GM11168 (cell line): ENCODE measurements around the gene NDUFS6.

ENCODE experiments used
- in situ Hi-C: fragments of 300-500 bp; cut with MboI; formaldehyde crosslinking; loops from one replicate; pipeline ENCODE4 v1.12.0; 2022; ENCODE audit warnings: low sequenced_read_pairs; ENCODE audit not compliant: unreplicated experiment

Gene NDUFS6

DNA sequence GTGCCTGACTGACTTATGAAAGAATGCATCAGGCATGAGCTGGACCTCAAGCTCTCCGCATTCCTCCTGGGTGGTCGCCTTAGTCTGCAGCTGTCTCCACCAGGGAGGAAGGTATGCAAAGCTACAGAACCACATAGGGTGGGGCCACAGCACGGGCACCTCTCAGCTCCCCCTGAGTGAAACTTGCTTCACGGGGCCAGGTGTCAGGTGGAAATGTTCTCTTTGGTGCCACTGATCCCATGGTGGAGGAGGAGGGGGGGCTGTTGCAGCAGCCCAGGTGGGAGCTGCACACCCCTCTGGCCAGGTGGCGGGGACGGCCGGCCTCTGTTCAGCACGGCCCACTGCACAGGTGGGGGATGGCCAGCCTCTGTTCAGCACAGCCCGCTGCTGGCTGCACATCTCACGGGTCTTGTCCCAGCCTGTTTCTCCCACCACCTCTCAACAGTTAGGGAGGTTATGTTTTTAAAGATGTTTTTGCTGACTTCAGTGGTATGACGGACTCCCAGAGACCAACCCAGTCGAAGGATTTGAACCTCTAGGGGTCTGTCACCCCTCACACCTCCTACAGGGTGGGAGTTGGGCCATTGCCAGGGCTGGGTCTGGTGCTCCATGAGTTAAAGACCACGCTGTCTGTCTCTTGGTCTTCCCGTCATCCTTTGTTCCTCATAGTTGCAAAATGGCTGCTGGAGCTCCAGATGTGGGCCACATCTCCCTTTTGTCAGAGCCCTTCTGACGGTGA is 35.9 kb upstream of the NDUFS6 start:
- in situ Hi-C loops, result no loop called here

DNA sequence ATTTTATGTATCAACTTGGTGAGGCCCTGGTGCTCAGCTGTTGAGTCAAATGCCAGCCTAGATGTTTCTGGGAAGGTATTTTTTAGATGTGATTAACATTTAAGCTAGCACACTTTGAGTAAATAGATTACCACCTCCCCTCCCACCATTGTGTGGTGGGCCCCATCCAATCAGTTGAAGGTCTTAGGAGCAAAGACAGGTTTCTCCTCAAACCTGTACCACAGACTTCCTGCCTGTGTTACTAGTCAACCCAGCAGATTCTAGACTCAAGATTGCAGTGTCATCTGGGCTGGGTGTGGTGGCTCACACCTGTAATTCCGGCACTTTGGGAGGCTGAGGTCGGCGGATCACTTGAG is 35.3 kb upstream of the NDUFS6 start:
- in situ Hi-C loops, result no loop called here

DNA sequence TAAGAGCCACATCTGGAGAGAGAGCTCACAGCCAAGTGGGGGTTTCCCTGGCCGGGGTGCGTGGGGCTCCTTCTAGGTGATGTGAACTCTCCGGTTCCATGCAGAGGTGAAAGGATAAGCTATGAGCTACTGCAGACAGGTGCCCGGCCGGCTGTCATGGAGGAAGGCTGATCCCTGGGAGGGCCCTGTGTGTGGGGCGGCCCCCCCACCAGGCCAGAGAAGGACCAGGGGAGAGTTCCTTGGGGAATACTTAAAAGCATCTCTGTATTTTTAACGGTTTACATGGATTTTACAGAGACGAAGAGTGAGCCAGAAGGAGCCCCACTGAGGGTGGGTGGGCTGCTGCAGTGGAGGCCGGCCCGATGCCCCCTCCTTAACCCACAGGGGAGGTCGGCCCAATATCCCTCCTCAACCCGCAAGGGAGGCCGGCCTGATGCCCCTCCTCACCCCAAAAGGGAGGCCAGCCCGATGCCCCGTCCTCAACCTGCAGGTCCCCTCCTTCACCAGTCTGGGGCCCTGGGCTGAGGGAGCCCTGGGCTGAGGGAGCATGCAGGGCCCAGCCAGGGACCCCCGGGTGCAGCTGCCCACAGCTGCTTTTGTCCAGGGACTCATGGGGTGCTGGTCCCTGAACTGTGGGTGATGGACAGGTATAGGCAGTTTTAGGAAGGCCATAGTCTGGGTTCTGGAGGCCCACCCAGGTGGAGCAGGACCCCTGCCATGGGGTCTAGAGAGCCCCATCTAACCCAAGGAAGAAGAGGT is 33.5 kb upstream of the NDUFS6 start:
- in situ Hi-C loops, result no loop called here

DNA sequence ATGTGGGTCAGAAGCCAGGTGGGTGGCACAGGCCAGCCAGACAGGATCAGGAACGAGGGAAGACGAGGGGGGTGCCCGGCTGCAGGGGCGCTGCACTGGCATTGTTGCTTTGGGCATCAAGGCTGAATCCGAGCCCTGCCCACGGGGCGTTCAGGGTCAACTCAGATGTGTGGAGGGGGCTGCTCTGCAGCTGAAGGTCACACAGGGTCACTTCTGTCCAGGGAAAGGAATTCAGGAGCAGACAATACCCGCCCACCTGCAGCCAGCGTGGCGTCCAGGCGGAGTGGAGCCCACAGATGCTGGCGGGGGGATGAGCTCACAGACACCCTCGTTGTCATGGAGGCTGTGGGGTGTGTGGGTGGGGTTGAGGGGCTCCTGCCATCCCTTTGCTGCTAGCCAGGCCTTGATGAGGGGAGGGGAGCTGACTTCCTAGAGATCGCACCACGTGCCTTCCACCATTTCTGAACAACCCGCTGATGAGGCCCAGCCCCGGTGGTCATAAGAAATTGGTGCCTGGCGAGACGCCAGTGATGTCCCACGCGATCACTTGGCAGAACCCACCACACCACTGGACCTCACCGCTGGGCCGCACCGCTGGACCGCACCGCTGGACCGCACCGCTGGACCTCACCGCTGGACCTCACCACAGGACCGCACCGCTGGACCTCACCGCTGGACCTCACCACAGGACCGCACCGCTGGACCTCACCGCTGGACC is 32.8 kb upstream of the NDUFS6 start:
- in situ Hi-C loops, result no loop called here

DNA sequence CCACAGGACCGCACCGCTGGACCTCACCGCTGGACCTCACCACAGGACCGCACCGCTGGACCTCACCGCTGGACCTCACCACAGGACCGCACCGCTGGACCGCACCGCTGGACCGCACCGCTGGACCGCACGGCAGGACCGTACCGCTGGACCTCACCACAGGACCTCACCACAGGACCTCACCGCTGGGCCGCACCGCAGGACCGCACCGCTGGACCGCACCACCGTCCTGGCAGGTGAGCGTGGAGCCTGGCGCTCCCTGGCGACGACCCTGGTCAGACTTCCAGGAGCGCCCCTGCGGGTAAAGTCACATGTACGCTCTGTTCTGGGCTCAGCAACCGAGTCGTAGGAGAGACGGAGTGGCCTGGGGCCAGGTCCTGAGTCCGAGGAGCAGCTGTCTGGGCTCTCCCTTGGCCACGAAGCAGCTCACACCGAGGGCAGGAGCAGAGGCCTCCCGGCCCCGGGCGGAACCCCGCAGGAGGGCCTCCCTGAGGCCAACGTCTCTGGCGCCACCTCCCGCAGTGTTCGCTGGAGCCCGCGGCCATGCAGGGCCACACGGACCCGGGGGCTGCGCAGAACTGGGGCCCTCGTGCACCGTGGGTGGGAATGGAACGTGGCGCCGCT is 32.1 kb upstream of the NDUFS6 start:
- in situ Hi-C loops, result no loop called here

DNA sequence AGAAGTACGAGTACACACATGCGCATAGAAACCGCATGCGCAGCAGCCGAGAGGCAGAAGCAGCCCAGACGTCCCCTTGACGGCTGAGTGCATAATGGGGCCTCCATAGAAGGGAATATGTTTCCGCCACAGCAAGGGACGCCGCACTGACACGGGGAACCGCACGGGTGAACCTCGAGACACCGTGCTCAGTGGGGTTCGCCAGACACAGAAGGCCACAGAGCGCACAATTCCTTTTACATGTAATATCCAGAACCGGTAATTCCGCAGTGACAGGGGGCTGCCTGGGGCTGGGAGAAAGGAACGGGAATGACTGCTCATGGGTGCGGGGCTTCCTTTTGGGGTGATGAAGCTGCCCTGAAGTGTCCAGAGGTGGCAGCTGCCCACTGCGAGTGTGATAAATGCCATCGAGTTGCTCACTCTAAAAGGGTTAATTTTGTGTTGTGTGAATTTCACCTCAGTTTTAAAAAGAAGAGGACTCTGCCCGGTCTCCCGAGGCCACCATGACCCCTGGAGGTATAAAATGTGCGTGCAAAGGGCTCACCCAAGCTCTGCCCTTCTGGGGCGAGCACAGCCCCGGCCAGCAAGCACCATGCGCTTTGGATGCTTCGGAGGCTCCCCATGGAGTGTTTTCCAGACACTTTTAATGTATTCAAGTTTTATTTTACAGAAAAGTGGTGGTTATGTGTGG is 31.3 kb upstream of the NDUFS6 start:
- in situ Hi-C loops, result no loop called here

DNA sequence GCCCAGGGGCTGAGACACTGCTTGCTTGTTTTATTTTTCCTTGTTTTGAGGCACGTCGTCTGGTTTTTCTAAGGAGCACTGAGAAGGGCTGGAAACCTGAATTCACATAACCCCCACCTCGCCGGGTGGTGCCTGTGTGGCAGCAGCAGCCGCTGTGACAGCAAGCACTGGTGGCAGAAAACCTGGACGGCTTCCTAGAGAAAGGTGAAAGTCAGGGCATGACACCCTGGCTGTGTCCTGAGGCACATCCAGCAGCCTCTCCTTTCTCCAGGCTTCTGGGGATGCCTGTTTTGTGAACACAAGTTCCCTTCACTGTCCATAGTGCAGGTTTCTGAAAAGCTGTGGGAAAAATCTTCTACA is 30.8 kb upstream of the NDUFS6 start:
- in situ Hi-C loops, result no loop called here

DNA sequence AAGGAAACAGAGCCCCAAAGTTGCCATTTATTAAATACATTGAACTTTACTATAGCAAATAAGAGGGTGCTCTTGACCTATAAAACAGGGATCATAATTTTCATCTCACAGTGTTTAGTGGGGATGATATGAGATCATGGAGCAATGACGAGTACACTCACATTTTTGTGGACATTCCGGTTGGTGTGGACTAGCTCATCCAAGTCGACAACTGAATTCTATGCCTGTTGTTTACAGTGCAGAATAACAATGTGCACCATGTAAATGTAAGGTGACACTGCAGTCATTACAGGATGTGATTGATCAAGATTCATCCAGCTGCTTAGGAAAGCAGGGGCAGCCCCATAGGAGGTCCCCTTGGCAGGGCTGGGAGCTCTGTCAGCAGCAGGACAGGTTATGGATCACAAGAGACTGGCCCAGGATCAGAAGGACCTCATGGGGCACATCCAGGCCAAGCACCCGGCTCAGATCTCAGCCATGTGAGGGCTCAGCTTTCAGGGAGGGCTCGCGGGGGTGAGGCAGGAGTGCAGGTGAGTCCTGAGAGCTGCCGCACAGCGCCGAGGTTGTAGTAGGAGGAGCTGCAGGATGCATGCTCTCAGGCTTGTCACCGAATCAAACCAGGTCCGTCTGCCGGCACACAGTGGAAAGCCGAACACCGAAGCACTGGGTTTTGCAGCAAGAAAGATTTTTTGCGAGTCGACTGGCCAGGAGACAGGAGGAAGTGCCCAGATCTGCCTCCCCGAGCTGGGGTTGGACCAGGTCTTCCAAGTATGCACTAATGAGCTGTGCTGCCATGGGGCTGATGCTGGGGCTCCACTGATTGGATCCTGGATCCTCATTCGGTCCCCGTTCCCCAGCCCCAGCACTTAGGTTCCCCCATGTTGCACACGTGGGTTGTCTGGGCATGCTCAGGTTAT is 29.8 kb upstream of the NDUFS6 start:
- in situ Hi-C loops, result no loop called here

DNA sequence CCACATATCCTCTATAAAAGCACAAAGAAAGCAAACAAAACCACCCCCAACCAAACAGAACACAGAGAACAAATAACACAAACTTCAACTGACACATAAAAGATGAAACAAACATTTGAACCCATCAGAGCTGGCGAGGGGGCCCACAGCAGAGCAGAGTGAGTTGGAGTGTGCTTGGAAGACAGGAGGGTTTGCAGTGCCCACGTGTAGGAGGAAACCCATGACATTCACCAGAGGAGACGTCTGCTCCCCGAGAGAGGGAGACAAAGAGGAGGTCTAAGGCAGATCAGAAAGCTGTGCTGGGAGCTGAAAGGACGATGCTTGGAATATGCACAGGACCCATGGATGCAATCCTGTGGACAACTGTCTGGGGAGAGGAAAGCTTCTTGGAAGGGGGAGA is 28.6 kb upstream of the NDUFS6 start:
- in situ Hi-C loops, result no loop called here

DNA sequence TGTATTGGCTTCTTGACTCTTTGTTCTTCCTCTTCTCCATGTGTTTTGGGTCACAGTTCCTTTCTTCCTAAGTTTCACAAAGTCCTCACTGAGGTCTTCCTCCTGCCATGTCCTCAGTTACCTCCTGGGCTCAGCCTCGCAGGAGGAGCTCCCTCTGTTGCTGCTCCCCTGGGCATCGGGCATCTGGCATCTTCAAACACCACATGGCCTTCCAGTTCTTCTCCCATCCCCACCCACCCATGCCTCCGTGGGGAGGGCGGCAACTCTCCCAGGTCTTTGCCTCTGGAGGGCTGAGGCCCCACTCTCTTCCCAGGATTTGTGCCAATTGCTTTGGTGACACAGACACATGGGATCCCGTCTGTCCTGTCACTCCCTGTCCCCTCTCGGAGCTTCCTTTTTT is 24.4 kb upstream of the NDUFS6 start:
- in situ Hi-C loops, result no loop called here

DNA sequence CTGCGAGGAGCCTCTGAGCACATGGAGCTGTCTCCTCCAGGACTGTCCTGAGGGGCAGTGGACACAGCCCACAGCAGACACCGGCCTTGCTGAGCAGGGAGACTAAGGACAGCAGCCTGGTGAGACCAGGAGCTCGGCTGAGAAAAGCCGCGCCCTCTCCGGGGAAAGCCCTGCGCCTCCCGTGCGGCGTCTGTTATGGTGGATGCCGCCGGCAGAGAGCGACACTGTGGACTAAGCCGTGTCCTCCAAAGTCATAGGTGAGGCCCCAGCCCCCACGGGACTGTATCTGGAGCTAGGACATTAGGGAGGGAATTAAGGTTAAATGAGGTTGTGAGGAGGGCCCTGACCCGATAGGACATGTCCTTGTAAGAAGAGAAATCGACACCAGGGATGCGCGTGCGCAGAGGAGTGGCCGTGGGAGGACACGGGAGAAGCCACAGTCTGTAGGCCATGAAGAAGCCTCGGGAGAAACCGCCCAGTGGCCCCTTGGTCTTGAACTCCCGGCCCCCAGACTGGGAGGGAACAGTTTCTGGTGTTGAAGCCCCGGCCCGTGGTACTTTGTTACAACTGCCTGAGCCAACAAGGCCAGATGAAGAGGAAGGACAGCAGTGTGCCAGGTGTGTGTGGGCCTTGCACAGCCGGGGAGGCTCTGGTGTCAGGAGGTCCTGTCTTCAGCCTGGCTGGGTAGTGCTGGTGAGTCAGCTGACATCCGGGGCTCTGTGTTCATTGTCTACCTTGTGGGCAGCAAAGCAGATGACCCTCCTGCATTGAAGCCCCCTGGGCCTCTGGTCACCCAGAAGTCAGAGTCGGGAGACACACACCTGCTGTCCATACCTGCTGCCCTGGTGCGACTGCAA is 23.7 kb upstream of the NDUFS6 start:
- in situ Hi-C loops, result no loop called here

DNA sequence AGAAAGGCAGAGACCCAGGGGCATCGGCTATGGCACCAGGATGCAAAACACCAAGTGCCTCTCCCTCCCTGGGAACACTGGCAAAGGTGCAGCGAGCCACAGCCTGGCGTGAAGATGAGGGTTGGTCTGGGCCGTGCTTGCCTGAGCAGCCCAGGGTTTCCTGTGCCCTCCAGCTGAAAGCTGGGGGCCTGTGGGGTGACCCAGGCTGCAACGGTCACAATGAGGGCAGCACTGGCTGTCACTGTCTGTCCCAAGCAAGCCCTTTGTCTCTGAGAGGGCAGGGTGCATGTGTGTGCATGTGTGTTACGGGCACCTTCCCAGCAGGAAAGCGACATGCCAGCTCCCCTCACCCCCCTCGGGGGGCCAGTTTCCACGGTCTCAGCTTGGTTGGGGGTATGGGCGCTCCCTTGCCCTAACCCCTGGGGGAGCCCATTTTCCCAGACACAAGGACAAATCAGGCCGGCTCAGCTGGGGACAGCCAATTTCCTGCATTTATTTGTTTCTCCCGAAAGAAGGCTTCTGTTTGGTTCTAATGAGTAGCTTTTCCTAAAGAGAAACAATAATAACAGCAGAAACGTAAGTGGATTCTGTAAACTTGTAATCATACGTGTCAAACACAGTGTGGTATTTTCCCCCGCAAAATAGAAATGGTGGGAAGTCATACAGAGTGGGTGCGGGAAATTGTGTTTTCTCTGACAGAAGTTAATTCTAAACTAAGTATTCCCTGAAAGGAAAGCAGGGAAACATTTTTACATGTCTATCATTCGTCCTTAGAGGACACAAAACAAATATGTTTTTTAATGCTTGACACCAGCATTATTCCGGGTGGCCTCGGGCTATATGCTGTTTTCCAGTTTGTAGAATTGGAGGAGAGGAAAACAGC is 22.8 kb upstream of the NDUFS6 start:
- in situ Hi-C loops, result no loop called here

DNA sequence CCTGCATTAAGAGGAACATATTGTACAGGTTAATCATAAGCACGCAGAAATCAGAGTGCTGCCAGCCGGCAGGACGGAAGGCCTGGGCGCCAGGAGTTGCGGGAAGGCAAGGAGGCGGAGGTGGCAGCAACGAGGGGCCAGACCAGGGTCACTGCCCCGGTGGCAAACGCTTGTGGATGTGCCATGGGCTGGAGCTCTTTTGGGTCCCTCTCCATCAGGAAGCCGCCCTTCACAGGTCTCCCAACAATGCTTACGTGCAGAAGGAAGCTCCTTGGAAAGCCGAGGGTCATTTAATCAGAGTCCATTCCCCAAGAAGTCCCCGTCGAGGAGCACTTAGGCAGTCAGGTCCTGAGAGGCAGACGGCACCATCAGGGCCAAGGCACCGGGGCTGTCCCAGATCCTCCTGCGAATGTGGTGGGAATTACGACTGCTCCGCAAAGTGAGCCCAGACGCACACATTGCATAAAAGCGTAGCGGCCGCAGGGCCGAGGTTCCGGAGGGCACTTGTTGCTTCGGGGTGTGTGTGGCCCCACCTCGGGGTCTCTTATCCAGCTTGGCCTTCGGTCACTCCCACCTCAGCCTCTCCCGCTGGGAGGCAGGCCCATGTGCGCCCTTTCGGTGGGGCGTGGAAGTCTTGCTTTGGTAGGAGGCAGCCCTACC is 22.1 kb upstream of the NDUFS6 start:
- in situ Hi-C loops, result no loop called here

DNA sequence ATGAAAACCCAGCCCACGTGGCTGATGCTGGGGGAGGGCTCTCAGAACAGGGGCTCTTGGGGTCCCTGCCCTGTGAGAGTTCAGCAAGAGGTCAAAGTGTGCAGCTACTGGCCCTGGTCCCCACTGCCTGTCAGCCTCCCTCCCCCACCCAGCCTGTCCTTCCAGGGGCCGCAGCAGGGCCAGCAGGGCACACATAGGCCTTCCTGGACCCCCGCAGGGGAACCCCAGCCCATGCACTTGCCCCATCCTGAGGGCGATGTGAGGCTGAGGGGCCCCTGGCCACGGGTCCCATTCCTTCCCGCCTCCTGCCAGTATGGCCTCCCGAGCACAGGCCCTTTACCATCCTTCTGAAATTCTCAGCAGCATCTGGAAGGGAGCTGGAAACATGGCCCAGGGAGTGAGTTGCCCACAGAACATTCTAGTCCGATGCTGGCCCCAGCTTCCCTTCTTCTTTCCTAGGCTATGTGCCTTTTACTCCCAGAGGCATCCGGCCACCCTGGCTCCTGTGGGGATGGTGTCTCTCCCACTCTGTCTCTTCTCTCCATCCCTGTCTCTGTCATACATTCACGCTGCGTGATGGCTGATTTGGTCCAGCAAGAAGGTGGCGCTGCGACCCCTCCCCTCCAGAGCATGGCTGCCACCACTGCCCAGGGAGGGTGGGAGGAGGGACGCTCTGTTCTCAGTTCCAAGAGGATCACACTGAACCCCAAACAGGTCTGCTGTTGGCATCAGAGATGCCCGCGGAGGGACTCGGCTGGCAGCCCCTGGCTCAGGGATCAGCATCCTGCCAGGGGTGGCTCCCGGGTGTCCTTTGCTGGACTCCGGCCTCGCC is 21.2 kb upstream of the NDUFS6 start:
- in situ Hi-C loops, result no loop called here

DNA sequence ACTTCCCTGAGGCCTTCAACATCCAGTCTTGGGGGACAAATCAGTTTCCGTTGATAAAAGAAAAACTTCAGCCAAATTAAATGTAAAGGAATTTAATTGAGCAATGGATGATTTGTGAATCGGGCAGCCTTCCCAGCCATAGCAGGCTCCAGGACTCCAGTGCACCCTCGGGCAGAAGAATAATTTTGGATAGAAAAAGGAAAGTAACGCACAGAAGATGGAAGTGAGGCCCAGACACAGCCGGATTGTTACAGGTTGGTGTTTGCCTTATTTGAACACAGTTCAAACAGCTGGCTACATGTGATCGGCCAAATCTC is 20.6 kb upstream of the NDUFS6 start:
- in situ Hi-C loops, result no loop called here

DNA sequence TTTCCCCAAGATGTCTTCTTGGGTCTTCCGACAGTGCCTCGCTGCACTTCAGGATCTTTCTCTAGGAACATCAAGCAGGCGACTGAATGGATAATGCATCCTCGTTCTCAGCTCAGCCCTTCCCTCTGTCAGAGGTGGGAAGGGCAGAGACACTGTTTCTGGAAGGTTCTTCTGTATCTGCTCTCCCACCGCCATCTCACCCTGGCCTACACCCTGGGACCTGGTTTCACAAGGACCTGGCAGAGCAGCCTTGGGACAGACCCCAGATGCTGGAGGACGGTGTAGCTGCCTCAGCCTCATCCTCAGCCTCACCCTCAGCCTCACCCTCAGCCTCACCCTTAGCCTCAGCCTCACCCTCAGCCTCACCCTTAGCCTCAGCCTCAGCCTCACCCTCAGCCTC is 20.1 kb upstream of the NDUFS6 start:
- in situ Hi-C loops, result no loop called here
